Gastroesophageal sphincter (tissue), 3 donors: Measurements from ENCODE around the gene CLEC2D.

ENCODE experiments used
- CTCF ChIP-seq, 4 experiments: fragments of 200-600 bp in 2 of 4; fragments of 450-650 bp in 2 of 4; sonication (generic) in 1 of 4; IDR thresholded peaks; one replicate each; pipeline ENCODE4 v1.5.1; 2017 to 2019; ENCODE audit warnings: antibody characterized with exemption in 4 of 4, mild to moderate bottlenecking in 2 of 4, moderate library complexity in 2 of 4
- POLR2AphosphoS5 ChIP-seq: sonication (generic); formaldehyde crosslinking; IDR thresholded peaks from one replicate; pipeline ENCODE4 v1.6.1; 2017; ENCODE audit warnings: antibody characterized with exemption

- no peak for TF ChIP-seq CTCF (IDR thresholded peaks at IDR 0.05)
- TF ChIP-seq POLR2AphosphoS5: no peak
Measured at GRCh38 chr12:9685915-9686314, 16.4 kb downstream of the CLEC2D start.
